IMR-90 (cell line): ENCODE measurements around the gene OR51A2. TPM values are rescaled to one million over a fixed set of nuclear protein-coding genes. Genes with fewer than 3 reads are reported as not detected.
A peak's percentile ranks its signal among the peaks of the same experiment; 100 is the strongest.

Experiments
- ATAC-seq: fragments of 200-7000 bp; cut with Tn5 transposase; 2 replicates; pipeline ENCODE4 v1.9.1; 2020; ENCODE audit warnings: low read depth, mild to moderate bottlenecking, moderate library complexity
- BruUV-seq: library from RNA; stranded (reverse); fragments of 400-500 nt; replicated peaks from 2 replicates; lab custom pipeline; 2021; lab: Mats Ljungman, UMichigan
- CTCF ChIA-PET: fragments of 300-600 bp; formaldehyde crosslinking; extraction: SDS; loops from one replicate; lab custom pipeline; 2021; ENCODE audit warnings: antibody characterized with exemption; lab: Yijun Ruan, JAX
- POLR2A ChIA-PET: fragments of 300-600 bp; sonication (Branson Sonifier 250); formaldehyde crosslinking; loops from one replicate; lab custom pipeline; 2022; ENCODE audit warnings: antibody characterized with exemption; ENCODE audit not compliant: unreplicated experiment; lab: Charles Lee
- DNase-seq: peaks from one replicate; pipeline ENCODE4 v3.0.0; 2013
- H2AFZ ChIP-seq: replicated peaks from 2 replicates; pipeline ENCODE3; 2013; ENCODE audit warnings: low read length, mild to moderate bottlenecking; ENCODE audit not compliant: poor library complexity
- H2AK5ac ChIP-seq: 2 replicates; pipeline ENCODE4 v1.6.1; 2013; ENCODE audit warnings: low read depth, low read length, inconsistent platforms
- H2AK9ac ChIP-seq: replicated peaks from 2 replicates; pipeline ENCODE3; 2013; ENCODE audit warnings: mild to moderate bottlenecking, low read depth, low read length, moderate library complexity; ENCODE audit not compliant: poor library complexity
- H2BK120ac ChIP-seq: 2 replicates; pipeline ENCODE4 v1.6.1; 2013; ENCODE audit warnings: low read depth, low read length, inconsistent platforms
- H2BK15ac ChIP-seq: 3 replicates; pipeline ENCODE4 v1.6.1; 2013; ENCODE audit warnings: low read depth, low read length, inconsistent platforms
- H2BK20ac ChIP-seq: 2 replicates; pipeline ENCODE4 v1.6.1; 2013; ENCODE audit warnings: low read depth, mild to moderate bottlenecking, inconsistent platforms, low read length, moderate library complexity
- H2BK5ac ChIP-seq: 2 replicates; pipeline ENCODE4 v1.6.1; 2013; ENCODE audit warnings: mild to moderate bottlenecking, low read depth, low read length, inconsistent platforms; ENCODE audit not compliant: poor library complexity, severe bottlenecking
- H3K14ac ChIP-seq: replicated peaks from 2 replicates; pipeline ENCODE4 v1.6.1; 2013; ENCODE audit warnings: low read depth, low read length, inconsistent platforms
- H3K18ac ChIP-seq: 2 replicates; pipeline ENCODE4 v1.6.1; 2013; ENCODE audit warnings: low read depth, low read length, control low read depth
- H3K23ac ChIP-seq: 2 replicates; pipeline ENCODE4 v1.6.1; 2013; ENCODE audit warnings: low read depth, low read length, inconsistent platforms
- H3K27ac ChIP-seq: 2 replicates; pipeline ENCODE4 v1.5.1; 2013; ENCODE audit warnings: mild to moderate bottlenecking, control low read depth, low read length; ENCODE audit not compliant: insufficient read depth
- H3K27me3 ChIP-seq: 2 replicates; pipeline ENCODE4 v1.6.1; 2013; ENCODE audit warnings: low read length; ENCODE audit not compliant: control insufficient read depth, insufficient read depth
- H3K36me3 ChIP-seq: 2 replicates; pipeline ENCODE4 v1.6.1; 2013; ENCODE audit warnings: low read length, mixed read lengths; ENCODE audit not compliant: control insufficient read depth, insufficient read depth
- H3K4ac ChIP-seq: 2 replicates; pipeline ENCODE4 v1.6.1; 2013; ENCODE audit warnings: low read depth, low read length, inconsistent platforms
- H3K4me1 ChIP-seq: 2 replicates; pipeline ENCODE4 v1.6.1; 2013; ENCODE audit warnings: low read length, mixed read lengths; ENCODE audit not compliant: control insufficient read depth, insufficient read depth
- H3K4me2 ChIP-seq: 2 replicates; pipeline ENCODE4 v1.6.1; 2013; ENCODE audit warnings: low read depth, mild to moderate bottlenecking, control low read depth, low read length, moderate library complexity
- H3K4me3 ChIP-seq: 2 replicates; pipeline ENCODE4 v1.5.1; 2013; ENCODE audit warnings: low read depth, mild to moderate bottlenecking, control low read depth, low read length, moderate library complexity; ENCODE audit not compliant: insufficient read depth
- H3K56ac ChIP-seq: 2 replicates; pipeline ENCODE4 v1.6.1; 2013; ENCODE audit warnings: low read length, inconsistent platforms; ENCODE audit not compliant: insufficient read depth; ENCODE audit errors: extremely low read depth
- H3K79me1 ChIP-seq, 2 experiments: 2 replicates each; pipeline ENCODE4 v1.6.1; 2013; ENCODE audit warnings: low read length in 2 of 2, inconsistent platforms in 1 of 2, low read depth in 1 of 2
- H3K9ac ChIP-seq: 2 replicates; pipeline ENCODE4 v1.6.1; 2013; ENCODE audit warnings: low read depth, low read length, control low read depth
- H3K9me1 ChIP-seq: 2 replicates; pipeline ENCODE4 v1.6.1; 2013; ENCODE audit warnings: low read length, inconsistent platforms; ENCODE audit not compliant: insufficient read depth
- H3K9me3 ChIP-seq: 2 replicates; pipeline ENCODE4 v1.6.1; 2013; ENCODE audit warnings: low read length; ENCODE audit not compliant: control insufficient read depth, insufficient read depth
- H4K20me1 ChIP-seq: 2 replicates; pipeline ENCODE4 v1.6.1; 2013; ENCODE audit warnings: low read length, inconsistent platforms; ENCODE audit not compliant: insufficient read depth
- H4K5ac ChIP-seq: 2 replicates; pipeline ENCODE4 v1.6.1; 2013; ENCODE audit warnings: mild to moderate bottlenecking, low read depth, low read length, control low read depth
- H4K8ac ChIP-seq, 2 experiments: 2 replicates each; pipeline ENCODE4 v1.6.1; 2013; ENCODE audit warnings: low read depth in 2 of 2, low read length in 2 of 2, control low read depth in 1 of 2, inconsistent platforms in 1 of 2
- H4K91ac ChIP-seq: 2 replicates; pipeline ENCODE4 v1.6.1; 2013; ENCODE audit warnings: low read depth, low read length, inconsistent platforms; ENCODE audit not compliant: insufficient read depth
- CHD1 ChIP-seq: IDR thresholded peaks from 2 replicates; pipeline ENCODE4 v1.6.1; 2012; ENCODE audit warnings: low read depth, low read length, improper control_type of control experiment
- RAD21 ChIP-seq: IDR thresholded peaks from 2 replicates; pipeline ENCODE4 v1.6.1; 2012; ENCODE audit warnings: low read length, improper control_type of control experiment
- SMC3 ChIP-seq: fragments of 150-350 bp; IDR thresholded peaks from 2 replicates; pipeline ENCODE4 v1.6.1; 2016; ENCODE audit warnings: low read depth, mild to moderate bottlenecking, antibody characterized with exemption, low read length, moderate library complexity
- WGBS, 2 experiments: methylation state at CpG; one replicate each; pipeline versions ENCODE4 v1.1.5 to v1.1.7; 2013; ENCODE audit warnings: missing lambda C conversion rate in 2 of 2; ENCODE audit not compliant: insufficient read length in 1 of 2; ENCODE audit errors: extremely low coverage in 2 of 2; 5-methylcytosine and 5-hydroxymethylcytosine counted together
- dilution Hi-C: fragments of 300-500 bp; cut with HindIII; formaldehyde crosslinking; loops from one replicate; pipeline ENCODE4 v1.14.3; 2018; ENCODE audit warnings: low sequenced_read_pairs; ENCODE audit not compliant: unreplicated experiment
- in situ Hi-C: fragments of 300-500 bp; cut with MboI; formaldehyde crosslinking; loops from 3 replicates; pipeline ENCODE4 v1.14.3; 2019; ENCODE audit warnings: low sequenced_read_pairs, inconsistent platforms, mixed read lengths
- intact Hi-C: fragments of 100-400 bp; cut with micrococcal nuclease; formaldehyde crosslinking; loops from 2 replicates; pipeline ENCODE4 v1.10.0; 2022
- polyA plus RNA-seq, 3 experiments: library from polyadenylated mRNA; depleted of rRNA; stranded (reverse); fragments of >200 nt; gene quantifications; 2 replicates each; pipeline ENCODE4 v1.2.3, GENCODE V29; 2012; ENCODE audit warnings: low replicate concordance in 1 of 3
- total RNA-seq: library from RNA; depleted of rRNA; stranded (reverse); fragments of >200 nt; gene quantifications from 2 replicates; pipeline ENCODE4 v1.2.3, GENCODE V29; 2012
- TF ChIP-seq, protein P1 (sequence below): conservative IDR thresholded peaks from 2 replicates; pipeline ENCODE4 v1.5.1; 2012; ENCODE audit warnings: mild to moderate bottlenecking, low read depth, low read length, improper control_type of control experiment

Gene OR51A2
- total and polyA plus RNA-seq, 2 of the 4 experiments (the other 2 are of a cell fraction): not detected

- CTCF ChIA-PET: interaction anchor here (1.0 to 1.1 kb wide), 2 partner anchors 9 to 354 kb away, joined by 3 to 8 read pairs; partner anchors contain the start of gene OR51D1
- Histone ChIP-seq H2BK15ac (no peak overlapping the region), H3K79me1 (no peaks in the 10 kb centered on the region), H2BK20ac (no peak overlapping the region), H4K5ac (no peak overlapping the region), H4K20me1 (no peaks in the 10 kb centered on the region), H3K4me1 (no peaks in the 10 kb centered on the region), H3K4ac (no peak overlapping the region), H2AK5ac (no peak overlapping the region), H3K36me3 (no peaks in the 10 kb centered on the region), H3K9me3 (no peaks in the 10 kb centered on the region), H3K9me1 (no peaks in the 10 kb centered on the region), H3K9ac (no peak overlapping the region), H3K56ac (no peak overlapping the region), H3K18ac (no peak overlapping the region), H3K14ac (no peak overlapping the region), H2AK9ac (no peak overlapping the region), H3K23ac (no peak overlapping the region), H2BK120ac (no peak overlapping the region), H2AFZ (no peak overlapping the region), H3K4me2 (no peak overlapping the region), H4K91ac (no peak overlapping the region), H2BK5ac (no peak overlapping the region), H3K27me3 (no peaks in the 10 kb centered on the region; the same call in 1 of the 2 replicates), H3K4me3 (no peak overlapping the region), H3K27ac (no peak overlapping the region), H4K8ac (no peak overlapping the region)
- POLR2A ChIA-PET: no interaction called here
- peak; percentile 12 for DNase-seq
- no peak for TF ChIP-seq CHD1
- peak; percentile 45; the same call in 1 of the 2 replicates for TF ChIP-seq RAD21
- TF ChIP-seq SMC3: peak; percentile 11; the same call in 1 of the 2 replicates
- TF ChIP-seq, protein P1, sequence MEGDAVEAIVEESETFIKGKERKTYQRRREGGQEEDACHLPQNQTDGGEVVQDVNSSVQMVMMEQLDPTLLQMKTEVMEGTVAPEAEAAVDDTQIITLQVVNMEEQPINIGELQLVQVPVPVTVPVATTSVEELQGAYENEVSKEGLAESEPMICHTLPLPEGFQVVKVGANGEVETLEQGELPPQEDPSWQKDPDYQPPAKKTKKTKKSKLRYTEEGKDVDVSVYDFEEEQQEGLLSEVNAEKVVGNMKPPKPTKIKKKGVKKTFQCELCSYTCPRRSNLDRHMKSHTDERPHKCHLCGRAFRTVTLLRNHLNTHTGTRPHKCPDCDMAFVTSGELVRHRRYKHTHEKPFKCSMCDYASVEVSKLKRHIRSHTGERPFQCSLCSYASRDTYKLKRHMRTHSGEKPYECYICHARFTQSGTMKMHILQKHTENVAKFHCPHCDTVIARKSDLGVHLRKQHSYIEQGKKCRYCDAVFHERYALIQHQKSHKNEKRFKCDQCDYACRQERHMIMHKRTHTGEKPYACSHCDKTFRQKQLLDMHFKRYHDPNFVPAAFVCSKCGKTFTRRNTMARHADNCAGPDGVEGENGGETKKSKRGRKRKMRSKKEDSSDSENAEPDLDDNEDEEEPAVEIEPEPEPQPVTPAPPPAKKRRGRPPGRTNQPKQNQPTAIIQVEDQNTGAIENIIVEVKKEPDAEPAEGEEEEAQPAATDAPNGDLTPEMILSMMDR: peak; percentile 34
- in situ Hi-C loops (loop anchor here (5.0 kb wide), 1 partner anchor 354 kb away; the partner anchor contains the start of gene OR51D1), dilution Hi-C loops (no loop called here), intact Hi-C loops (no loop called here)
- no TSS peak for BruUV-seq
- no peak; the same call in 1 of the 2 replicates for ATAC-seq
- WGBS, 2 experiments: no CpG with 5 or more reads among the region's 1 CpG
These were observed 35.5 kb upstream of the OR51A2 start for GRCh38 chr11:4991060-4991459.
